ENCODE data around the gene TP63.
A peak's percentile ranks its signal among the peaks of the same experiment; 100 is the strongest.
"Not testable (repeated sequence)": the region's sequence is repeated elsewhere in the genome, so short reads cannot be mapped to it uniquely, and the experiment has no call there.

The TP63 gene

GRCh38 chr3:189631373-189631408 lies at the start of gene TP63:
TP63 (plus strand) TSS chr3:189631389; CDS start chr3:189631516, 127 bp downstream.
- no peak for DNase-seq

DNA sequence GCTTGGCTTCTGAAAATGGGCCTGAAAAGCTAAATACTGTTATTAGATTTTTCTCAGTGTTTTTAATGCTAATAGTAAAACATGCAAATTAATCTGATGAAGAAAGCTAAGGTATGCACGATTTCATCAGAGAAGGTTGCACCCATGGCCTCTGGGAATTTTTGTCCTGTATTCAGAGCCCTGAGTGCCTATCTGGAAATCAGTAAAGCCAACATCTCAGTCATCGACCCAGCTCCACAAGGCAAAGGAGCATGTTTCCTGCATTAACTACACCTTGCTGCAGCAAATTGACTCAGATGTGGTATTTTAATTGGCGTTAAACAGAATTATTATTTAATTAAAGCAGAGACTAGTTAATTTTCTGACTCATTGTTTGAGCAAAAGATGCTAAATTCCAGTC lies 49.0 kb upstream of the TP63 start:
- no peak for DNase-seq

DNA sequence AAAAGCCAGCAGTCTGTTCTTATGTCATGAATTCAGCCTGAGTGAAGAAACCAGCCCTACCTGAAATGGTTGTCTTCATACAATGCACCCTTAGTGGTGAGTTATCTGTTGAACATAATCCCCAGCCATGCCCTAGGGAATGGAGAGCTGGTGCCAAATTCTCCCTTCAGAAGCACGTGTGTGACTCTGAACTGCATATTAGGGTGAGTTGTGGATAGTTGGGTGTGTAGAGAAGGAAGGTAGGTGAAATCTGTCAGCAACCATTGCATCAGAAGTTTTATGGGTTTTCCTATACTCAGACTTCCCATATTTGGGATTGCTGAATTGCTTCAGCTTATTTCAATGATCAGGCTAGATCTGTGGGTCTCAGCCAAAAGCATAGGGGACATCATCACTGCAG lies 46.5 kb upstream of the TP63 start:
- DNase-seq = no peak

DNA sequence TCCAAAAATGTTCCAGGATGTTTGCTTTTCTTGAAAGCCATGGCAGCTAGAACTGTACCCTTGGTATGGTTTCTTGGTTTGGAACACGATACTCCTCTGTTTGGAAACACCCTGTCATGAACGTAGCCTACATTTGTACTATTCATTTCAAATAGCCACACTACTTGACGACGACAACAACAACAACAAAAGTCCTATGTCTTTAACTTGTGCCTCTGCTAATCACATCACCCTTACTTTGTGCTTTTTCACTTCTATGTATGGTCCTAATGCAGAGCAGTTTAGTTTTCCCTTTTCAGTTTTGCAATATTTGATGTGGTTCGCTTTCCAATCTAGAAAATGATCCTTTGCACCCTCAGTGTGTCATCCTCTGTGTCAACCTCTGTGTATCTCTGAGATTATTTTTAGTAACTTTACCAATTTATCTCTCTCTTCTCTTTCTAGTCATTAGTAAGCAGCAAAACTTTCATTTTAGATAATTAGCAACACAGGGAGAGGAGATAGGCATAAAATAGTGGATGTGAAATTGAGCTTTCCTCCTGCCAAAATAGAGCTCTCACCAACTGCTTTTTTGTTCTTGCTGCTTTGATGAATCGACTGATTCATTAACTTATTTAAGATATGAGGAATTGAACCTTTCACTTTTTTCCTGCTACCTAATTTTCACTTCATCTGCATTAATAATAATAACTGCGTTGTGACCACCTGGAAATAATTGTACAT lies 44.1 kb upstream of the TP63 start:
- no peak for DNase-seq

DNA sequence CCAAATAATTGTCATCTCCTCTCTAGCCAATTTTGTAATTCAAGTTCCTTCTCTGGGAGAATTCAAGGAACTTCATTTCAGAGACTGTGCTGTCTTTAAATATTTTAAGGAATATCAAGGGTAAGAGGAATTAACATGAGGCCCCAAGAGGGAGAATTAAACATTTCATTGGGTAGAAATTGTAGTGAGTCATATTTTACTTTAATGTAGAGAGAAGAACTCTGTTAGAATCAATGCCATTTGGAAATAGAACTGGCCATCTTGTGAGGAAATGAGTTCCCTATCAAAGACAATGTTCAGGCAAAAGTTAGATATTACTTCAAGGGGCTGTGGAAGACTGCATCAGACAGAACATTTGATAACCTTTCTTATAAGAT lies 43.5 kb upstream of the TP63 start:
- DNase-seq = no peak

DNA sequence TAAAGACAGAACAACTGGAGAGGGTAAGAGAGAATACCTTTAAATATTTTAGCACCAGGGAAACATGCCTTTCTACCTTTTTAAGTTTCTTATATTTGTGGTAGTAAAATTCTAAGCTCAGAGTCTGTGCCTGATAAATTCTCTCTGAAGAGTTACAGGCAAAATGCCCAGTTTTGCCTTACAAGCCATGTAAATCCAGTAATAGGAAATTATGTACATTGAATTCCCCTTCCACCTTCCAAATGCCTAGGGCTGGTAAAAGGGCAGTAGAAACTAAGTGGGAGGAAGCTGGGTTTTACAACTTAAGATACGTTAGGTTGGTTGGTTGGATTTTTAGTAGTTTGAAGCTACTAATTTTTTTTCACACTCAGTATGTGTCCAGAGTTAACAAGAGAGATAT lies 43.1 kb upstream of the TP63 start:
- DNase-seq = no peak

DNA sequence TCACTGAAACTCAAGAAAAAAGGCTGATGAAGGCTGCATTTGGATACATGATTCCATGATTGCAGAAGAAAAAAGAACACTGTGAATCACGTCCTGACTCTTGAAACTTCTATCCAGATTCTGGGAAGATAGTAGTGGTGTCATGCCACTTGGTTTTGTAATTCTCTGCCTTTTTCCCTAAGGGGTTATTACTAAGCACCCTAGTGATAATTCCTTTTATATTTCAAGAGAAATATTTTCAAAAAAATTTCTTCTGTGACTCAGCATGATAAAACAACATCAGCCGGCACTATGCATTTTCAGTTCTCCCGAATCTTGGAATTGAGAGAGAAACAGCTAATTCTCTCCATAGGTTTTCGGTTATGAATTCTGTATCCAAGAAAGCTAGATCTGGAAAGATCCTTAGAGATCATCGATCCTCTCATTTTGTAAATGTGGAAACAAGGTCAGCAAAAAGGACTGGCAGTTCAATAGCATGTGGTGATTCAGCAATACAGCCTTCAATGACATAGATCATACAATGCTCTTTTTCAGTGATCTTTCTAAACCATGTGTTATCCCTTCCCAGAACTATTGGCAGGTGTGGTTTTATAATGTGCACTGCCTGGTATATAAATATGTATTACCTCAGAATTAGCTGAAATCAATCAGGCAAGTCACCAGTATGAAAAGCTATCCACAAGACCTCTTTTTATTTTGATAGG lies 42.6 kb upstream of the TP63 start:
- DNase-seq = no peak

- no peak for DNase-seq
These were observed 42.0 kb upstream of the TP63 start for GRCh38 chr3:189589179-189589569.

GRCh38 chr3:189590223-189590622 lies 41.0 kb upstream of the TP63 start:
- no peak for DNase-seq

- DNase-seq = no peak
These were observed 37.6 kb upstream of the TP63 start for GRCh38 chr3:189593581-189593980.

DNA sequence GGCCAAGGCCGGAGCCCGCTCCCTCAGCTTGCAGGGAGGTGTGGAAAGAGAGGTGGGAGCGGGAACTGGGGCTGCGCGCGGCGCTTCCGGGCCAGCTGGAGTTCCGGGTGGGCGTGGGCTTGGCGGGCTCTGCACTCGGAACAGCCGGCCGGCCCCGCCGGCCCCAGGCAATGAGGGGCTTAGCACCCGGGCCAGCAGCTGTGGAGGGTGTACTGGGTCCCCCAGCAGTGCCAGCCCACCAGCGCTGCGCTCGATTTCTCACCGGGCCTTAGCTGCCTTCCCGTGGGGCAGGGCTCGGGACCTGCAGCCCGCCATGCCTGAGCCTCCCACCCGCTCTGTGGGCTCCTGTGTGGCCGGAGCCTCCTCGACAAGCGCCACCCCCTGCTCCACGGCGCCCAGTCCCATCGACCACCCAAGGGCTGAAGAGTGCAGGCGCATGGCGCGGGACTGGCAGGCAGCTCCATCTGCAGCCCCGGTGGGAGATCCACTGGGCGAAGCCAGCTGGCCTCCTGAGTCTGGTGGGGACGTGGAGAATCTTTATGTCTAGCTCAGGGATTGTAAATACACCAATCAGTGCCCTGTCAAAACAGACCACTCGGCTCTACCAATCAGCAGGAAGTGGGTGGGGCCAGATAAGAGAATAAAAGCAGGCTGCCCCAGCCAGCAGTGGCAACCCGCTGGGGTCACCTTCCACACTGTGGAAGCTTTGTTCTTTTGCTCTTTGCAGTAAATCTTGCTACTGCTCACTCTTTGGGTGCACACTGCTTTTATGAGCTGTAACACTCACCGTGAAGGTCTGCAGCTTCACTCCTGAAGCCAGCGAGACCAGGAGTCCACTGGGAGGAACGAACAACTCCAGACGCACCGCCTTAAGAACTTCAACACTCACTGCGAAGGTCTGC lies 34.9 kb upstream of the TP63 start:
- not testable (repeated sequence) for DNase-seq

GRCh38 chr3:189597918-189598317 lies 33.3 kb upstream of the TP63 start:
- no peak for DNase-seq

- no peak for DNase-seq
These were observed 32.5 kb upstream of the TP63 start for GRCh38 chr3:189598530-189599225.

DNA sequence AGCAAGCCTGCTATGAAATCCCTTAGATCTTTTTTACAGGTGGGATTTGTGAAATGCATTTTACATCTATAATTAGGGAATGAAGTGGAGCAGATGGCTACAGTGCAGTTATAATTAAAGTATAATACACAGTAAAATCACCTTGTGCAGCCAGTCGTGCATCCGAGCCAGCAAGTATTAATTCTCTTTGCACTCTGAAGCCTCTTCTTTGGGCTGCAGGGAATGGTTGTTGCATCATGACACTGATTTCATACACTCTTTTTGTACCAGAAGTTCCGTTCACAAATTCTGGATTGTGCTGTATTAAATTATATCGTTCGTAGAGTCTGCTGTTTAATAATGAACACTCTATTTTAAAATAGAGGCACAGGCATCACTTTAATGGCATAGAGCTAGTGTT lies 28.7 kb upstream of the TP63 start:
- peak; percentile 74 for DNase-seq

GRCh38 chr3:189605717-189606116 lies 25.5 kb upstream of the TP63 start:
- DNase-seq = no peak

- DNase-seq = no peak
These were observed 24.4 kb upstream of the TP63 start for GRCh38 chr3:189606774-189607173.

GRCh38 chr3:189612641-189613040 lies 18.5 kb upstream of the TP63 start:
- DNase-seq = not testable (repeated sequence)

- DNase-seq = no peak
These were observed 18.1 kb upstream of the TP63 start for GRCh38 chr3:189613122-189613521.

DNA sequence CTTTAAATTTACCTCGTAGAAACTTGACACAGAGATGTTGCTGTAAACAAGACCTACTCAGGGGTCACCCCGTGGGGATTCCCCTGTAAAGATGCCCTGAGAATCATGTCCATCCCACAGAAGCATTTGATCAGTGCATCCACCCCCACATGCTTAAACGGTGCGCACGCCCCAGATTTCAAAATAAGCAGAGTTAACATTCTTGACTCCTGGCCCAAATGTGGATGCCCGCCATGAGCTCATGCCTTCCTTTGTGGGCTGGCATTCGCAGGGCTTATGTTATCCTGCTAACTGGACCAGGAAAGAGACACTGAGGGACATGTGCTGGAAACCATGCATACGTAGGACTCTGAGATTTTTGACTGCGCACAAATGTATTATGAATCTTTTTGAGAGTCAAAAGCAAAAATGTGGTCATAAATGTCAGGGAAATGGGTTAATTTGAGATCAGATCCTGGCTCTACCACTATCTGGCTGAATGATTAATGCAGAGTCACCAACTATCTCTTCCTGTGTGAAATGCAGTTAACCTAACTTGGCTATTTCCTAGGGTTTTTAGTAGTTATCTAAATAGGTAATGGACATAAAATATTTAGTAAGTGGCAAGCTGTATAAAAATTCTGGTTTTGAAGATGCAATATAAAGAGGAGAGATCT lies 9.1 kb upstream of the TP63 start:
- DNase-seq = no peak

GRCh38 chr3:189622629-189623028 lies 8.6 kb upstream of the TP63 start:
- no peak for DNase-seq

DNA sequence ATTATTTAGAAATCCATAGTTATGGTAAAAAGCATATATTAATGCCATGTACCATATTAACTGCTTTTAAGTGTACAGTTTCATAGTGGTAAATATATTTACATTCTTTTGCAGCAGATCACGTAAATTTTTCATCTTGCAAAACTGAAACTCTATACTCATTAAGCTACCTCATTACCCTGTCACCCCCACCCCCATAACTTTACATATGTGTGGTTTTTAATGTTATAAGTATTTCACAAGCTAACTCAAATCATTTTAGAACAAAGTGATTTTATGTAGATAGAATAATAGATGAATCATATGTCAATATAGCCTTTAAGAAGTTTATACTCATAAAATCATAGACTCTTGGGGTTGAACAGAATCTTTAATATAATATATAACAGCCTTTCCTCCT lies 7.1 kb upstream of the TP63 start:
- DNase-seq = no peak

DNA sequence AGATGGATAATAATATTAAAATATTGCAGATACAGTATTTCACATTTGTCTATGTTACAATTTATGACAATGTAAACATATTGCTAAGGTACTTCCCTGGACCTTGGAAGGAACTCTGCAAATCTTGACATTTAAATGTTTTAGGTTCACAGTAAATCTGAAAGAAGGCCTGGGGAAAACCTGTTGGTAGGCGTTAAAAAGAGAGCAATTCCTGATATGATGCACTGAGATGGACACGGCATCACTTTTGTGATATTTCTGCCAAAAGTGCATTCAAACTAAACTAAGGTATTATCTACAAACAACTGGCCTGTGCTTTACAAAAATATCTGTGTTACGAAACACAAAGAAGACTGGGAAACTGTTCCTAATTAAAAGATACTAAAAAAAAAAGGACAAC lies 6.1 kb upstream of the TP63 start:
- no peak for DNase-seq

DNA sequence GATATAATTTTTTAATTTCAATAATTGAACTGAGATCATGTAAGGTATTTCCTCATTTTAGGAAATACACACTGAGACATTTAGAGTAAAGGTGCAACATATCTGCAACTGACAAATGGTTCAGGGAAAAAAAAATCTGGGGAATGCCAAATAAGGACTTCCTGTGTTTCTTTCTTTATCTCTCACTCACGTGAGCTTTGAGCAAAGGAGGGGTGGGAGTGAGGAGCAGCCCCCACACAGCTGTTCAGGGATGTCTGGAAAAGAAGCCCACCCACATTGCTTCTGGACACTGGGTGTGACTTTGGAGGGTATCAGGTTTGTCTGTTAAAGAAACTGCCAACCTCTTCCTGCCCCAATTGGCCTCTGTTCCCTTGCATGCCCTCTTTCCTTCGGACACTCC lies 5.6 kb upstream of the TP63 start:
- DNase-seq = no peak

Measured in NCI-H1436 (cell line).